Activated naive CD4-positive, alpha-beta T cell (primary cell): ENCODE results near the gene CBARP.

Experiments used
- DNase-seq, 4 experiments: peaks; one replicate each; lab custom pipeline; 2025; lab: John Stamatoyannopoulos, UW

Gene CBARP, protein sequence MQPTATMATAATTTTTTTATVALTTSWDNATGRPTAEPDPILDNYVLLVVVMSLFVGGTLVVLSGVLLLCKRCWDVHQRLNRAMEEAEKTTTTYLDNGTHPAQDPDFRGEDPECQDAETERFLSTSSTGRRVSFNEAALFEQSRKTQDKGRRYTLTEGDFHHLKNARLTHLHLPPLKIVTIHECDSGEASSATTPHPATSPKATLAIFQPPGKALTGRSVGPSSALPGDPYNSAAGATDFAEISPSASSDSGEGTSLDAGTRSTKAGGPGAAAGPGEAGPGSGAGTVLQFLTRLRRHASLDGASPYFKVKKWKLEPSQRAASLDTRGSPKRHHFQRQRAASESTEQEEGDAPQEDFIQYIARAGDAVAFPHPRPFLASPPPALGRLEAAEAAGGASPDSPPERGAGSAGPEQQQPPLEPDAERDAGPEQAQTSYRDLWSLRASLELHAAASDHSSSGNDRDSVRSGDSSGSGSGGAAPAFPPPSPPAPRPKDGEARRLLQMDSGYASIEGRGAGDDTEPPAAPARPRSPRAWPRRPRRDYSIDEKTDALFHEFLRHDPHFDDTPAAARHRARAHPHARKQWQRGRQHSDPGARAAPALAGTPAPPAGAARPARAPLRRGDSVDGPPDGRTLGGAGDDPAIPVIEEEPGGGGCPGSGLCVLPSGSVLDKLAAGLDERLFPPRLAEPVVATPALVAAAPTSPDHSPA

DNA sequence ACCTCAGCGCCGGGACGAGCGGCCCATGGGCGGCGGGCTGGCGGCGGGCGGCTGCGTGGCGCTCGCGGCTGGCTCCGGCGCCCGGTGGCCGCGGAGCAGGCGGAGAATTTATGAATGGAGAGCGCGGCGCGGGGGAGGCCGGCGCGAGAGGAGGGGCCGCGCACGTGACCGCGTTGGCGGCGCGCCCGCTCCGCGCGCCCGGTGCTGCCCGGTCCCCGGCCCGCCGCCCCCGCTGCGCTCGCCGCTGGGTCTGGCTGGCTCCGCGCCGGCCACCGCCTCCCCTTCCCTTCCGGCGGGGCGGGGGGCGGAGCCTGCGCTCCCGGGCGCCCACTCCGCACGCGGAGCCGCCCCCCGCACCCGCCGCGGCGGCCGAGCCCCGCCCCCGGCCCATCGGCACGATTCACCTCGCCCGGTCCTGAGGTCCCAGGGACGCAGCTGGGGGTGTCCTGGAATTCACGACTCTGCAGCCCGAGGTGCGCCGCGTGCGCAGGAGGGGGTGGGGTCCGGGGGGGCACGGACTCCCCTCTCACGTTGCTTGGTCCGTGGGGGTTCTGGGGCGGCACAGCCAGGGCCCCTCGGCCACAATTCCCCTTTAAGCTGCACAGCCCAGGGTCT is at the start of gene CBARP:
TSS of gene CBARP (minus strand) at position 252 of the 615 bp plus-strand sequence. CDS start 1,905 bp downstream, outside the sequence.
- DNase-seq = peak in 1 of 4 experiments; percentile 32

DNA sequence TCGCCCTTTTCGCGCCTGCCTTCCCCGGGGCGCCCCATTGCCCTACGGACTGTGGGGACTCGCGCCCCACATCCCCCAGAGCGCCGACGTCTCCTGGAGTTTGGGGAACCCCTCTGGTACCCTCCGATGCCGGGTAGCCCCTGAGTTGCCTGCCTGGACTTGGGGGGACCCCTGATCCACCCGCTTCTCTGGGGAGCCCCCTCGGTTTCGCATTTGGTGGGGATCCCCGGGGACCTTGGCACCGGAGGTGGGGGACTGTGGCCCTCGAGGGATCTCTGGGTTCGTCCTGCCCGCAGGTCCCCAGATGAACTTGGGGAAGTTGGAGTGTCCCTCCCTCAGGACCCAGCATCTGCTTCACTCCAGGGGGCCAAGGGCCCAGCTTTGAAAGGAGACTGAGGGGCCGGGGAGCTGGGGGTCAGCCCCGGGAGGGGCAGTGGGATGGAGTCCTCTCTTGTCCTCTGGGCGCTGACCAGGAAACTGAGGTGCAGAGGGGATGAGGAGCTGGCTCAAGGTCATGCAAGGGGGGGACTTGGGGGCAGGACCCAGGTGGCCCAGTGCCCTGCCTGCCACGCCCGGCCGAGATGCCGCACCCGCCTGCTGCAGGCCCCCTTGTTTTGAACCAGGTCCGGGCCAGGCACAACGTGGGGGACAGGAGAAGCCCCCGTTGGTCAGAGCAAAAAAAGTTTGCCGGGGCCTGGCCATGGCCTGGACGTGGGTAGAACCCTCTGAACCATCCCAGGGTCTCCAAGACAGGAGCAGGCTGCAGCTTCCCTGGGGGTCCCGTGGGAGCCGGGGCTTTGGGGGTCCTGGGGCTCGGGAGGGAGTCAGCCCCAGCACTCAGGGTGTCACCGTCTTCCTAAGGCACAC is 48.9 kb upstream of the CBARP start:
- DNase-seq = no peak

DNA sequence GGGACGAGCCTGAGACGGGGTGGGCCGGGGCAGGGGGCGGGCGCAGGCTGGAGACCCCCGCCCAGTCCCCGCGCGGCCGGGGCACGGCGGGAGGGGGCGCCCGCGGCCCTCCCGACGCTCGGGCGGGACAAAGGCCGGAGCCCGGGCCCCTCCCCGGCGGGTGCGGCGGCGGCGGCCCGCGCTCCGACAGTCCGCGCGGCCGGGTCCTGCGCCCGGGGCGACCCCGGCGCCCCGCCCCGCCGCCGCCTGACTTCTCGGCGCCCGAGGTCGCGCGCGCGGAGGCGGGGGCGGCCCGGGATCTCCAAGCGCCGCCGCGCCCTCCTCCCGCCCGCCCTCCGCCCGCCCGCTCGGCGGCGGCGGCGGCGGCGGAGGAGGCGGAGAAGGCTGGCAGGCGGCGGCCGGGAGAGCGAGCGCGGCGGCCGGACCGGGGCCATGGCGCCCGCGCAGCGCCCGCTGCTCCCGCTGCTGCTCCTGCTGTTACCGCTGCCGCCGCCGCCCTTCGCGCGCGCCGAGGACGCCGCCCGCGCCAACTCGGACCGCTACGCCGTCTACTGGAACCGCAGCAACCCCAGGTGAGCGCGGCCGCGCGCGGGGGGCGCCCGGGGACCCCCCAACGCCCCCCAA is 48.0 kb upstream of the CBARP start, which contains the start of gene EFNA2:
TSS of gene EFNA2 (plus strand) at position 137 of the 624 bp plus-strand sequence. CDS start at position 433, 296 bp downstream.
- no peak for DNase-seq

DNA sequence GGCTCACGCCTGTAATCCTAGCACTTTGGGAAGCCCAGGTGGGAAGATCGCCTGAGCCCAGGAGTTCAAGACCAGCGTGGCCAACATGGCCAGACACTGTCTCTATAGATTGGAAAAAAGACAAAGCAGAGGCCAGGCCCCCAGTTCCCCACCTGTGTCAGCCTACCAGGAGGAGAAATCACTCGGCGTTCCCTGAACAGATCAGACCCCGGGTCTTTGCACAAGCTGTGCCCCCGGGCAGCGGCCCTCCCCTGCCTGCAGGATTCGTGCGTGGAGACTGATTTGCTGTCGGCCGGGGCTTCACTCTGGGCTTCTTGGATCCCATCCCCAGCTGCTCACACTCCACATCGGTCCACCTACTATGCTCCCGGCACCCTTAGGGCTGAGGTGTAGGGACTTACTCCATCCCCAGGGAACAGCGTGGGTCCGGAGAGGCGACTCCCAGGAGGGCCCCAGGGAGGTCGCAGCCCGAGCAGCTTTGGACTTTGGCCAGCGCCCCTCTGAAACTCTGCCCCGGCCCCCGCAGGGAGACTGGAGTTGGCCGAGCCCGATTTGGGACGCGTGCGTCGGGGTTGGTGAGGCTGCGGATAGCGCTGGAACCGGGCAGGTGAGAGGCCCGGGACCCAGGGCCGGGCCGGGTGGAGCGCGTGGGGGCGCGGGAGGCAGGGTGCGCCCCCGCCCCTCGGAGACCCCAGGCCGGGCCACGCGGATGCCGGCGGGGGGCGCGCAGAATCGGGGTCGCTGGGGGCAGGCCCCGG is 47.4 kb upstream of the CBARP start:
- DNase-seq = no peak

DNA sequence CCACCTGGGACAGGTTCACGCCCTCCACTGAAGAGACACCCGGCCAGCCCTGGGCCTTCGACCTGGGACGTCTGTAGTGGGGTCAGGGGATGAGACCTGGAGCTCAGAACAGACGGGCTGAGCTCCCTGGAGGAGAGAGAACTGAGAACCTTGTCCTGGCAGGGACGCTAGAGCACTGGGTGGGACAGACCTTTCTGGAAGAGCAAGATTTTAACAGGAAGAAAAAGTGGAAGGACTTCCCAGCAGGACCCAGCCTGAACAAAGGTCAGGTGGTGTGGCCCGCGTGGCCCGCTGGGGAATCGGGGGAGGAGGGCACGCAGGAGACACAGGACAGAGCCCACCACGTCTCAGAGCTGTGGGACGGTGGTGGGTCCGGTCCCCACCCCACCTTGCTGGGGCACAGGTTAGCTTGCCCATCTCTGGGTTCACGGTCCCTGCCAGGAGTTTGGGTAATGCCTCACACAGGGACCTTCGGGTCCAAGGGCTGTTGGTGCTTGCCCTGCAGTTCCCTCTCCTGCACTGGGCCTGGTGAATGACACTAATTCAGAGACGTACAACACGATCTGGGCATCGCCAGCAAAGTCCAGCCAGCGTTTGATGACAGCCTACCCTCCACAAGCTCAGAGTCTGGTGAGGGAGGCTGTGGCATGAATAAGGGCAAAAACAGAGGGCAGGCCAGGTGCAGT is 46.6 kb upstream of the CBARP start:
- DNase-seq = no peak

DNA sequence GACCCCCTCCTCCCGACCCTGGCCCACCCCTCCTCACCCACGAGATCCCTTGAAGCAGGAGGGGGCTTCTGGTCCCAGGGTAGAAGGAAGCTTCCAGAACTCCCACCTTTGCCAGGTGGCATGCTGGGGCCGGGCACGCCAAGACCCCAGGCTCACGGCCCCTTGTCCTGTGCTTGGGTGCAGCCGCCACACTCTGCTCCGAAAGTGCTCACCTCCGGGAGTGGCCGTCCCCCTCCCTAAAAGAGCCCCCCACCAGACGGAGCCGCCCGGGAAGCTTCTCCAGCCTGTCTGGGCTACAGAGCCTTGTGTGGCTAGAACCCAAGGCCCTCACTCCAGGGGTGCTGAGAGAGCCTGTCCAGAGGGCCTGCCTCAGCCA is 46.1 kb upstream of the CBARP start:
- DNase-seq = no peak

DNA sequence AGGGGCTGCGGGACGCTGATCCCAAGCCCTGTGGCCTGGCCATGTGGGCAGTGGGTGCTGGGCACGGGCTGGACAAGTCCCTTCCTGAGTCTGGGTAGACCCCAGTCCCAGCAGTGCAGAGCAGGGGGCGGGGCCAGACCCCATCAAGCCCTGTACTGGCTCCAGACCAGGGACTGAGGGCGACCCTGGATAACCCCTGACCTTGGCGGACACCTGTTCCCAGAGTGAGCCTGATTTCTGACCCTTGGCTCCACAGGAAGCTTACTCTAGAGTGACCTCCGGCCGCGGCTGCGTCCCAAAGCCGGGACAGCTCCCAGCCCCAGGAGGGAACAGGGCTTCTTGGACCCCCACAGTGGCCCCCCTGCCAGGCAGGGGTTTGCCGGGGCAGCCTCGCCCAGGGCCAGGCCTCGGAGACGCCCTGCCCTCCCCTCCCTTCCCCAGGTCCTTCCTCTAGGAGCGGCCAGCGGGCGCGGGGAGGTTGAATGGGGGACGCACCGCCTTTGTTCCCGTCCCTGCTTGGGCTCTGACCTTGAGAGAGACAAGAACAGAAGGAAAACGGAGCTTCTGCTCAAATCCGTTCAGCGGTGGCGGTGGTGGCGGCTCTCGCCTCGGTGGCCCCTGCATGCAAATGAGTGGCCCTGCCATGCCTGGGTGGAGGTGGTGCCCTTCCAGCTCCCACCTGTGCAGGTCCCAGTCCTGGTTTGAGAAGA is 45.6 kb upstream of the CBARP start:
- no peak for DNase-seq

DNA sequence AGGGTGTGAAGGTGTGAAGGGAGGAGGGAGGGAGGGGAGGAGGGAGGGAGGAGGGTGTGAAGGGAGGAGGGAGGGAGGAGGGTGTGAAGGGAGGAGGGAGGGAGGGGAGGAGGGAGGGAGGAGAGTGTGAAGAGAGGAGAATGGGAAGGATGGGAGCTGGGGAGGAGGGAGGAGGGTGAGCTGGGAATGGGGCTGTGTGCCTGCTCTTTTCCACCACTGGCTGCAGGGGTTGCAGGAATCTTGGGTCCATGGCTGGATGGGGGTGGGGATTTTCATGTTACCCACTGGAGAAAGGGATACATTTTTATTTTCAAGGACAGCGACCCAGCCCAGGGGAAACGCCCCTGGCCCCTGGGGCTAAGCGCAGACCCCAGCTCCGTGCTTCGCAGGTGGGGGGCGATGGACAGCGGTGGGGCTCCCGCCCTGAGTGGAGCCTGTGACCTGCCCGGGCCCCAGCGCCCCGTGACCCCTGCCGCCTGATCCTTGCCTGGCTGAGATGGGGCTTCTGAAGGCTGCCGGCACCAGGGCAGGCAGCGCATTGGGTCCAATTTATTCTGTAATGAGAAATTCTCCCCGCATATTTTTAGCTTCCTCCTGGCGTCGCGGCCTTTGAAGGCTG is 44.9 kb upstream of the CBARP start:
- DNase-seq = no peak

DNA sequence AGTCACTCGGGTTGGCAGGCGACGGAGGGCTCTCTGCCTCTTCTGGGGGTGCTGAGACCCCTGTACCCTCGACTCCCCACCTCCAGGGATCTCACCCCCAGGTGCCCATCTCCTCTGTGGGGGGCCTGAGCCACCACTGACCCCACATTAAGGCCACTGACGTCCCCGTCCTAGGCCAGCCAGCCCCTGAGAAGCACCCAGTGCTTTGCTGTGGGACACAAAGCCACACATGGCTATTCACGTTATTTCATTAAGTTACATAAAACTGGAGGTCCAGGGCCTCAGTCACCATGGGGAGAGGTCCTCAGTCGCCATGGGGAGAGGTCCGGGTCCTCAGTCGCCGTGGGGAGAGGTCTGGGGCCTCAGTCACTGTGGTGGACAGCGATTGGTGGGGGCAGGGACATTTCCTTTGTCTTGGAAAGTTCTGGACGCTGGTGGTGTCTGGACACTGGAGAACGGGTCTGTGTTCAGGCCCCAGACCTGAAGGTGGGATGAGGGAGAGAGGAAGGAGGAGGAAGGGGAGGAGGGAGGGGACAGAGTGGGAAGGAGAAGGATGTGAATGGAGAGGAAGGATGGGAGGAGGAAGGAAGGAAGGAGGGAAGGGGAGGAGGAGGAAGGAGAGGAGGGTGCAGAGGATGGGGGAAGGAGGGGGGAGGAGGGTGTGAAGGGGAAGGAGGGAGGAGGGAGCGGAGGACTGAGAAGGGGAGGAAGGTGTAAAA is 43.9 kb upstream of the CBARP start:
- DNase-seq = no peak

DNA sequence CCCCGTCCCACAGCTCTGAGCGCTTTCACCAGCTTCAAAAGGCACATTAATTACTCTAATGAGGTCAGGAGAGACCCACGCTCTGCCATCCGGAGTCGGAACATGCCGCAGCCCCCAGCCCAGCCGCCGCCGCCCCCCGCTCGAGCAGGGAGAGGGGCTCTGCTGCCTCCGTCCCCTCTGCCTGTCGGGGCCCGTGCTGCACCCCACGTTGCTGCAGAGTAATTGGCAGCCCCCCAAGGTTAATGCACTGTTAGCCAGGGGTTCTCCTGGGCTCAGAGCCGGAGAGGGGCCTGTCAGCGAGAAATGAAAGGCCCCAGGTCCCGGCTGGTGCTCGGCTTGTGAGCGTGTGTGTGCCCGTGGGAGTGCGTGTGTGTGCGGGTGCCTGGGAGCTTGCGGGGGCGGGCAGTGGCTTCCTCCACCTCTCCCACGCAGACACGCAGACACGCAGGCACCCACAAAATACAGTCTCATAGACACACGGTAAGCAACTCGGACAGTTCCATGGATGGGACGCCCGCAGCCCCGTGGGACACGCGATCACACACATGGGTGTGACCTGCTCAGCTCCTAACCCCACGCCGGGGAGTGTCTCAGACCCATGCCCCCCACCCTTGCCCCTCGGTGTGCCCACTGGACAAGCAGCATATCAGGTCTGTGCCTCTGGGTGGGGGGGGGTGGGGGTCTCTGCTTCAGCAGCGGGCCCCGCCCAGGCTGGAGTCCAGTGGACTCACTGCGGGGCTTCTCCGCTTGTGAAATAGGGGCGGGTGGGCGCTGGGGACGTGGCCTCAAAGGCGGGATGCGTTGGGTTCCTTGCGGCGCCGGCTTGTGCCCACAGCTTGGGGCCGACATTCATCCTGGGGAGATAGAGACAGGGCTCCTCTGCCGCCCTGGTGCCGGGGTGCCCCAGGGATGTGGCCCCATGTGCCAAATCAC is 43.1 kb upstream of the CBARP start:
- DNase-seq = no peak

DNA sequence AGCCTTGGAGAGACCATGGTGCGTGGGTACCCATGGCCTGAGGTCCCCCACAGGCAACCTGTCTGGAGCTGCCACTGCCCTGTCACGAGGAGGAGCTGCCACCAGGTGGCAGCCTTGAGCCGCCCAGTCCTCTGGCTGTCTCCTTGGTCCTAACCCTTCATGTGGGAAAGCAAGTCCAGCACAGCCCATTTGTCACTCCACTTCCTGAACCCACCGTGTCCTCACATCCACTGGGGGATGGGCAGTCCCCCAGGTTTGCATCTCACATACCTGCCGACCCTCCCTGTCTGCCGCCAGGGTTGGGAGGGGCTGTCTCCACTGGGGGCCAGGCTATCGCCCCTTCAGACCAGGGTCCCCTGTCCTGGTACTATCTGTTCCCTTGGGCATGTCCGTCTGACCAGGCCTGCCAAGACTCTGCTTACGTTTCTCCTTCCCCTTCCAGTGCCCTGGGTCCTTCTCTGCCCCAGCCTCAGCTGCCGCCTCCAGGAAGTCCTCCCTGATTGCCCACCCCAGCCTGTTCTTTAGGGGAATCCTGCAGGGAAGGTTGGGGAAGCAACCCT is 42.1 kb upstream of the CBARP start:
- peak; percentile 49 to 69 (median 58) for DNase-seq

DNA sequence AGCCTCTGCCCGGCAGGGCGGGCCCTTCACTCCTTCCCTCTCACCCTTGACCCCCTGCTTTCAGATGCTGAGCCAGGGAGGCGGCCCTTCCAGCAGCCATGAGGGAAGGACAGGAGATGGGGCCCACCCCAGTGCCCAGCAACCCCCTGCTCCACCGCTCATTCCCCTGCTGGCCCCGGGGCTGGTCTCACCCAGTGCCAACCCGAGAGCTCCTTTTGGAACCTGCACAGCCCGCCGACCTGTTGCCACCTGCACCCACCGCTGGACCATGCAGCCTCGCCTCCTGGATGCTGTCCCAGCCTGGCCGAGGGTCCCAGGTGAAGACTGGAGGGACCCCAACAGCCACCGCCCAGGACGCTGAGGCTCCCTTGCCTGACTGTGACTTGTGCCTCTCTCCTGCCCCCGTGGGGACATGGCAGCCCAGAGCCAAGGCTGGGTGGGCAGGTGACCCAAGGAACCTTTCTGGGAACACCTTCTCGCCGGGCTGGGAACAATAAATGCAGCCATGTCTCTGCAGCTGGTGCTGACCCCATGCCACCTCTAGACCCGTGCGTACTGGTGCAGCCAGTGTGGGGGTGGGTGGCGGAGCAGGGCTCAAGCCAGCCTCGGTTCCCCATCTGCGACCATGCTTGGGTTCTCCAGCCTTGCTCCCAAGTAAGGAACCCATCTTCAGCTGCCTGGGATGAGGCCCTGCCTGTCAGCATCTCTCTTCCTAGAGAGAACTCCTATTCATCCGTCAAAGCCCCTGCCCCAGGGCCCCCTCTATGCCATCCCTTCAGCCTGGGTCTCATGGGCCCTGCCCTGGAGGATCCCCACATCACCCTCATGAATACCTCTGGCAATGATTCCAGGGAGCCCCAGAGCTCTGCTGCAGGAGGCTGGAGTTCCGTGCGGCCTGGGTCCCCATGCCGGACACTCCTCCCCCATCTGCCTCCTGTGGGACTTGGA is 41.2 kb upstream of the CBARP start:
- DNase-seq = no peak

DNA sequence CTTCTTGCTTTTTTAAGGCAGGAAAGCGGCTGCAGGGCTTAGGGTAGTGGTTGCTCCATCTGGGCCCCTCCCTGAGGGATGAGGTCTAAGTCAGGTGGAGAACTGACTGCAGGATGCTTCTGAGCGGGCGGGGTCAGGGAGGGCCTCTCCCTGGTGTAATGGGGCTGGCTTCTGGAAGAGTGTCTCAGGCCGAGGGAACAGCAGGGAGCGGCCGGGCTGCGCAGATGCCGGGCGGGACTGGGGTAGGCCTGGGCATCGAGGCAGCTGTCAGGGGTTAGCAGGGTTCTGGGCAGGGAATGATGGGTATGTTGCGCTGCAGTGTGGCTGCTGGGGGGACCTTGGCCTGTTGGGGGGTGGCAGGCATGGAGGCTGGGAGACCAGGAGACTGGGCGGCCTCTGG is 40.3 kb upstream of the CBARP start:
- no peak for DNase-seq

DNA sequence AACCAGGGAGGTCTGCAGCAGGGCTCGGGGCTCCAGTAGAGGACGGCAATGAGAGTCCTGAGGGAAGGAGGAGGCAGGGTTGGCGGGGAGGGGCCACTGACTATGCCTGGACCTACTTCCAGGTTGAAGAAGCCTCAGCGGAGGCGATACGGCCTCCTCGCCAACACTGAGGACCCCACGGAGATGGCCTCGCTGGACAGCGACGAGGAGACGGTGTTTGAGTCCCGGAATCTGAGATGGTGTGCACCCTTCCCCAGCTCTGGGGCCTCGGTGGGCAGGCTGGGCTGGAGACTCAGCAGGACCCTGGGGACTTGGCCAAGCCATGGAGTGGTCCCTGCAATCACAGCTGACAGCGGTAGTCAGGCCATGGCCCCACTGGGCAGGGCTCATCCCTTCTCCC is 39.3 kb upstream of the CBARP start:
- DNase-seq = no peak

DNA sequence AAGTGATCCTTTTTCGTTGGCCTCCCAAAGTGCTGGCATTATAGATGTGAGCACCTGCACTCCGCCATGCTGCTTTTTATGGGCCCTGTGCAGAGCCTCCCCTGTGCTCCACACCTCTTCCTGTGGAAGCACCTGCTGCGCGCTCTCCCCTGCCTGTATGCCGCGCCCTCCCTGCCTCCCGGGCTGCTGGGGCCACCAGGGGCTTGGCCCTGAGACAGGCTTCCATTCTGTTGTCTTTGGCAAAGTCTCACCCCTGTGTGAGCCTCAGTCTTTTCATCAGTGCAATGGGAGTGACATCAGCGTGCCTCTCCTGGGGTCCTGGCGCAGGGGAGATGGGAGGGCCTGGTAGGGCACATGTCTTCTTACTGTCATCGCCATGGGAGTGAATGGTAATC is 38.8 kb upstream of the CBARP start:
- no peak for DNase-seq
